NK-92 (cell line): ENCODE results near the gene CHAC1.

Experiments
- DNase-seq: peaks from one replicate; lab custom pipeline; 2025; ENCODE audit not compliant: unreplicated experiment; lab: John Stamatoyannopoulos, UW

CHAC1 gene

GRCh38 chr15:40952901-40953712 lies at the start of gene CHAC1:
CHAC1 (plus strand) TSS chr15:40953471; CDS start chr15:40953584, 113 bp downstream.
- peak; percentile 28 for DNase-seq

- no peak for DNase-seq
Measured at GRCh38 chr15:40904552-40905201, 48.6 kb upstream of the CHAC1 start.

- no peak for DNase-seq
Measured at GRCh38 chr15:40906091-40906990, 46.9 kb upstream of the CHAC1 start.

GRCh38 chr15:40906991-40907802 lies 46.1 kb upstream of the CHAC1 start:
- DNase-seq, result no peak

GRCh38 chr15:40908095-40908494 lies 45.2 kb upstream of the CHAC1 start:
- DNase-seq, result no peak

- no peak for DNase-seq
Measured at GRCh38 chr15:40909662-40910630, 43.3 kb upstream of the CHAC1 start.

GRCh38 chr15:40911141-40911540 lies 42.1 kb upstream of the CHAC1 start:
- no peak for DNase-seq

GRCh38 chr15:40911693-40912092 lies 41.6 kb upstream of the CHAC1 start:
- DNase-seq, result no peak

GRCh38 chr15:40912478-40912877 lies 40.8 kb upstream of the CHAC1 start:
- DNase-seq, result no peak

- no peak for DNase-seq
Measured at GRCh38 chr15:40914013-40914412, 39.3 kb upstream of the CHAC1 start.

GRCh38 chr15:40914486-40914885 lies 38.8 kb upstream of the CHAC1 start:
- no peak for DNase-seq

GRCh38 chr15:40915116-40915661 lies 38.1 kb upstream of the CHAC1 start:
- no peak for DNase-seq

GRCh38 chr15:40915679-40916078 lies 37.6 kb upstream of the CHAC1 start:
- no peak for DNase-seq

GRCh38 chr15:40917585-40917984 lies 35.7 kb upstream of the CHAC1 start:
- DNase-seq, result no peak

- DNase-seq, result no peak
Measured at GRCh38 chr15:40918146-40918798, 35.0 kb upstream of the CHAC1 start.

GRCh38 chr15:40918799-40919392 lies 34.4 kb upstream of the CHAC1 start:
- DNase-seq, result no peak

GRCh38 chr15:40921949-40922607 lies 31.2 kb upstream of the CHAC1 start:
- DNase-seq, result no peak

GRCh38 chr15:40922608-40923005 lies 30.7 kb upstream of the CHAC1 start:
- DNase-seq, result no peak
